ENCODE results near the gene MAMDC2.

Gene MAMDC2

DNA sequence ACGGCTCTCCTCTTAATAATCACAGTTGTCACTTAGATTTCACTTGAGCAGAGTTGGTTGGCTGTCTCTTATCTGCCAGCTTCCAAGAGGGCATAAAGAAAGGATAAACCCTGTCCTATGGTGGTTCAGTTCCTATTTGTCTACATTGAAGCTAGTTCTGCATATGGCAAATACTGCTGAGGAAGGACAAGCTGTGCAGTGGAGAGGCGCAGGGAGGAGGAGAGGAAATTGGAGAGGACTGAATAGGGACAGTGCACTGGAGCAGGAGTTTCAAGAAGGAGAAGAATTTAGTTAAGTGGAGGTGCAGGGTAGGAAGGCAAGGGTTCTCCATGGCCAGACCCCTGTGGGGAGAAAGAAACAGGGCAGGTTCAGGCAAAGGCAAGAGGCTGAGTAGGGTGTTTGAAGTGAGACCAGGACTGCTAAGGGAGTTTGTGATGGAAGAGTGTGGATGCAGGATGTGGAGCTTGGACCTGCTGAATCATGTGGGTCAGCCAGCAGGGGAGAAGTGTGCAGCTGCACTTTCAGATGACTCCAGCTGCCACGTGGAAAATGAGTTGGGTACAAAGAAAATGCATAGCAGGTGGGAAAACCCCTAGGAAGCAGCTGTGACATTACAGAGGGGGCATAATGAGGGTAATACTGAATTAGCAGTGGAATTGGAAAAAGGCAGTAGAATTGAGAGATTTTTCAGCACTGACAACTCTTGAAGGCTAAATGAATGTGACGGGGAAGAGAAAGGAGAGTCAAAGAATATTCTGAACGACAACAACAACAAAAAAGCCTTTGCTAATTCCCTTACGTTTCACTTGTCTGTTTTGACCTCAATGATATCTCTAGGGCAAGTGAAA, 66.8 kb downstream of the MAMDC2 start:
- no peak for DNase-seq

DNA sequence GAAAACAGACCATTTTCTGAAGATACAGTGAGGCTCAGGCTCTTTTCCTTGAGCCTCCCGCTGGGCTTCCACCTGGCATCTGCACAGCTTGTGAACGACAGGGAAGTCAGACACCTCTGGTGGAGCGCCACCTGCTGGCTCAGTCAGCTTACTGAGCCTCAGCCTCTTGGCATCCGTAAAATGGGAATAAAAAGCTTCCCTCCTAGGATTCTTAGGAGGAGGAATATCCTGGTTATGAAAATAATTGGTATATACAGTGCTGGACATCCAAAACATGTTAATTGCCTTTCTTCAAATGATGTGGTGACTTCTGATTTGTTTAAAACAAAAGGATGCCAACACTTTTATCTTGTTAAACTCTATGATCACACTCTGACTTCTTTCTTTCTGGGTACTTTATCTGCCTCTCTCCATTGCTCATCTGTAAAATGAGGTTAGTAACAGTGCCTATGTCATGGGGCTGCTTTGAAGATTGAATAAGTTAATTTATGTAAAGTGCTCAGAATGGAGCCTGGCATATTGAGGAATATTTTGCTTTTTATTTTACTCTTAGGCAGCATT, 67.5 kb downstream of the MAMDC2 start:
- DNase-seq, result peak; percentile 10 to 24 (median 19)

DNA sequence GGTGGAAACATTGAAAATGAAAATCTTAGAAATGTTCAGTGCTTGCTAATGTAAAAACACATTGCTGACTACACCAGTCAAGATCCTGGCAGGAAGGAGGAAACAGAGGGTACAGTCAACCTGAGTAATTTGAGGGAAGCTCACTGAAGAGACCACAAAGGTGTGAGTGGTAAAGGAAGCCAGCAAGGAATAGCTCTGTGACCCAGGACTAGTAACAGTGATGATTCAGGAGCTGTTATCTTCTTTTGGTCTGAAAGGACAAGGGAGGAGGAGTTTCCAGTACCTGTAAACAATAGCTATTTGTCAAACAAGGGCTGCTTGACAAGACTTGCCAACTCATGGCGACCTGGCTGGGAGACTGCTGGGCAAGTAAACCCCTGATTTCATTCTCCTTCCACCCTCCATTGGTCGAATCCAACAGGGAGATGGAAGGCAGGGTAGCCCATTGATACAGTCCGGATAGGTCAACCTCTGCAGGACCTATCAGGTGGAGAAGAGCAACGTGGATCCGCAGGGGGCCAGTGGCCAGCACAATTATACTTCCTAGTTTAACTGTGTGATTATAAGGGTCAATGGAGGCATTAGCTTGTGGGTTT, 68.1 kb downstream of the MAMDC2 start:
- no peak for DNase-seq

DNA sequence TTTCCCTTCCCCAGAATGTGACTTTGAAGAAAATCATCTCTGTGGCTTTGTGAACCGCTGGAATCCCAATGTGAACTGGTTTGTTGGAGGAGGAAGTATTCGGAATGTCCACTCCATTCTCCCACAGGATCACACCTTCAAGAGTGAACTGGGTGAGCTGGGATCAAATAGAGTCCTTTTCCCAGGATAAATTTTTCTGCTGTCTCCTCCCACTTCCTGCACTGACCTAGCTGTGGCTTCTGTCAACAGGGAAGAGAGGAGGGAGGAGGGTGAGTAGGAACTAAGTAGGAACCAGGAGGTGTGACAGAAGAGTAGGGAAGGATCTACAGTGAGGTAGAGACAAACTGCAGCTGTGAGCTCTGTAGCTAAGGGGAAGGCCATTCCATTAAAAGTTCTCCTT, 69.3 kb downstream of the MAMDC2 start:
- no peak for DNase-seq

DNA sequence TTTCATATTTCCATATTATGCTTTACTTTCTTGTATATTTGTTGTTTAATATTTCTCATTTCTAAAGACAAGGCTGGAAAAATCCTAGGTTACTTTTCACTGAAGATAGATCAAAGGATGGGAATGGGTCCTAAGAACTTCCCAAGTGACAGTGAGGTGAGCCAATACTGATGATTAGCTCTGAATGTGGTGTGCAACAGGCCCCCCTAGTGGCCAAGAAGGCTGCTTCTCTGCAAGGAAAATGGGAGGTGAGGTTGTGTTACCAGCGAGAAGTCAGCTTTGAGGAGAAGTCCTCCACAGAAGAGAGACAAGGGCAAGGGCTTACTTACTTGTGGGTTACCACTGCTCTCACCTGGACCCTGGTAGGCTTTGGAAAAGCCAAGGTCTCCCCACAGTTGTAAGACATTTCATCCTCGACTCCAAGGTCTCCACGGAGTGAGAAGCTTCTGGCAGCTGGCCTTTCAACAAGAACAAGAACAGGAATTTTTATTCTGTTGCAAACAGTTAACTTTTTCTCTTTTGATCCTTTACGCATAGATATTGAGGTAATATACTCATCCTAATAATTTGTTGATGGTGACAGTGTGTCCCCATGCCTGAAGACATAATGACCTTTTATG, 69.9 kb downstream of the MAMDC2 start:
- DNase-seq, result no peak

DNA sequence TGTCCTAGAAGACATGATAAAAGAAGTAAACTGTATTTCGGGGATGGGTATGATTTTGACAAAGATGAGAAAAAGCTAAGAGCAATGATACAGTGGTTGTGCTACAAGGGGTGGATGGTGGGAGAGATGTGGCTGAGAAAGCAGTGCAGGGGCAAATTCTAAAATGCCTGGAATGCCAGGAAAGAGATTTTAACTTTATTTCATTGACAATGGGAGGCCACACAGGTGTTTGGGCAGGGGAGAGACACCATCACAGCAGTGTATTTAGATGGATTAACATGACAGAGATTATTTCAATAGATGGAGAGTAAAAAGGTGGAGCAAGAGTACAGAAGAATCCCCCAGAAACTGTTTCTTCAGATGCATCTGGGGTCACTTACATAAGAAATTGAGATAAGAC, 71.2 kb downstream of the MAMDC2 start:
- DNase-seq, result no peak

DNA sequence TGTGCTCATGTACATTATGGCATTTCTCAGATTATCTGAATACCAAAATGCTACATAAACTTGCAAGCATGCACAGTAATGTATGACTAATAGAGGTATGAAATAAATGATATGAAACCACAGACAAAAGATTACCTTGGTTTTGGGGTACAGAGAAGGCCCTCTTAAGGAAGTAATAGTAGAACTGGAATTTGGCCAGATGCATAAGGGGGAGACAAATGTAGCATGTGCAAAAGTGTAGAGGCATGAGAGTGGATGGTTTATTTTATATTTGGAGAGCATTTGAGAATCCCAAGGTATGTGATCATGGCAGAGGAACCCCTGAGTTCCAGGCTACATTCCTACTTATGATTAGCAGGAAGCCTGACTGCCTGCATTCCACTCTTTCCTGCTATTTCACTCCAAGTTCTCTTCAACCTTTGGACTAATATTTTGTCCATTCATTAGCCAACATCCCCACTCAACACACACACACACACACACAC, 74.2 kb downstream of the MAMDC2 start:
- no peak for DNase-seq

DNA sequence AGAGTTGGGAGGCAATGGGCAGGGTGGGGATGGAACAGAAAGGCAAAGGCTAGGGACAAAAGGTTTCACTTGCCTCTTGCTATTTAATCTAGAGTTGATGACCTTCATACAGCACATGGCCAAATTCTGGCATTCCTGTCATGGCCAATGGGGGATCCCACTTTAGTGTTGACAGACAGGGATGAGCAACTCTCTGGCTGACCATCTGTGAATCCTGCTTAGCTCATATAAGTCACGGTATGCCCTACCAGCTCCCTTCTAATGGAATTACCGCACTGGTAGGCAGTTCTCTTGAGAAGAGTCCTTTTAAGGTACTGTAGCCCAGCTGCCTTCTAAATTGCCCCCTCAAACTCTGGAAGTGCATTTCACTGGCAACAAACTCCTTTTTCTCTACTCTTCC, 76.1 kb downstream of the MAMDC2 start:
- DNase-seq, result no peak

DNA sequence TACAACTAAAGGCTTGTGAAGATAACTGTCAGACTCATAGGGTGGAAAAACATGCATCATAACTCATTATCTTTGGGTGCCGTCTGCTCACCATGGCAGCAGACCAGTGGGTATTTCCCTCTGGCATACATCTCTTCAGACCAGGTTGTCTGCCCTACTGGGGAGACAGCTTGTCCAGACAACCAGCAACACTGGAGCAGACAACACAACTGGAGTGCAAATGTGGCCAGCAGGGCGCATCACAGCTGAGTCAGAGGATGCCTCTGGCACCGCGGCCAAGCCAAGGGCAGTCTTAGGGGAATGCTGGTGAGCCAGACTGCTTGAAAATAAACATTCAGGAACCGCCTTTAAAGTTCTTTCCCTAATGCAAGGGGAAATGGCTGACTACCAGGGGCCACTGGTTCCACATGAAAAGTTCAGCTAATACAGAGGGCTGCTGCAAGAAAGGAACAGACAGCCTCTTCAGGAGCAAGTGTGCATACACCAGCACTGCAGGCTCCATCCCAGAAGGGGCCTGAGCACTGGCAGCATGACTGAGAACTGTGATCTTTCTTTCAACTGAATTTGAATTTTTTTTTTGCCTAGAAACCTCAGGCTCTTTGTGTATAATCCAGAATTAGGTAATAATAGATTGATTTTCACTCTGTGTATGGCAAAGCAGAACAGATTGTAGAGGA, 77.3 kb downstream of the MAMDC2 start:
- no peak for DNase-seq

DNA sequence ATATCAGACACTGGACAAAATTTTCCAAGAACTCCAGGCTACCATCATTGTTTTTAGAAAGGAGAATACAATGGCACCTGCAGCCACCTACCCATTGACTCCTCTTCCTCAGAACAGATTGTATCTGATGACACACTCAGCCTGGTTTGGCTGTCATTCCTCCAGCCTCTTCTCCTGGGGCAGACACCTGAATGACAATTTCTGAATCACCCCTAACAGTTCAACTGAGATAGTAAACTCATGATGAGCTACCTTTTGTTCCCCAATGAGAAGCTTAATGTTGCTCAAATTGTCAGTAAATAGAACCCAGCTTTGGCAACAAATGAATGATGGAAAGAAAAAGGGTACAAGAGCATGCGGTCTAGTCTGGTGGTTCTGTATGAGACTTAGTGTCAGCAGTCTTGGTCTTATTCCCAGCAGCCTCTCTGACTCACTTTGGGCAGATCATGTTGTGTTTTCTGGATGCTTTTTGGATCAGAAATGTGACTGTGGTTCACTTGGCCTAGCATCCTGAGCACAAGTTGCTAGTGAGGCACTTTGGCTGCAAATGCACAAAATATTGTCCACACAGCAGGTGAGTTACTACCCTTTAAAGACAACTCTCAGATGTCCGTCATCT, 78.3 kb downstream of the MAMDC2 start:
- no peak for DNase-seq

DNA sequence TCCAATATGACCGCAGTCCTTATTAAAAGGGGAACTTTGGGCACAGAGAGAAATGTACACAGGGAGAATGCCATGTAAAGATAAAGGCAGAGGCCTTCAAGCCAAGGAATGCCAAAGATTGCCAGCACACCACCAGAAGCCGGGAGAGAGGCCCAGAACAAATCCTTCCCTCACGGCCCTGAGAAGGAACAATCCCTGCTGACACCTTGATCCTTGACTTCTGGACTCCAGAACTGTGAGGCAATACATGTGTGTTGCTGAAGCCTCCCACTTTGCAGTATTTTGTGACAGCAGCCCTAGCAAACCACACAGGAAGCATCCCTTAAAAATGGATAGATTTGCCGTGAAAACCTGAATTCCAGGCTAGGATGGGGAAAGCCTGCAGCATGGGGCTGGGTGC, 80.0 kb downstream of the MAMDC2 start:
- no peak for DNase-seq

DNA sequence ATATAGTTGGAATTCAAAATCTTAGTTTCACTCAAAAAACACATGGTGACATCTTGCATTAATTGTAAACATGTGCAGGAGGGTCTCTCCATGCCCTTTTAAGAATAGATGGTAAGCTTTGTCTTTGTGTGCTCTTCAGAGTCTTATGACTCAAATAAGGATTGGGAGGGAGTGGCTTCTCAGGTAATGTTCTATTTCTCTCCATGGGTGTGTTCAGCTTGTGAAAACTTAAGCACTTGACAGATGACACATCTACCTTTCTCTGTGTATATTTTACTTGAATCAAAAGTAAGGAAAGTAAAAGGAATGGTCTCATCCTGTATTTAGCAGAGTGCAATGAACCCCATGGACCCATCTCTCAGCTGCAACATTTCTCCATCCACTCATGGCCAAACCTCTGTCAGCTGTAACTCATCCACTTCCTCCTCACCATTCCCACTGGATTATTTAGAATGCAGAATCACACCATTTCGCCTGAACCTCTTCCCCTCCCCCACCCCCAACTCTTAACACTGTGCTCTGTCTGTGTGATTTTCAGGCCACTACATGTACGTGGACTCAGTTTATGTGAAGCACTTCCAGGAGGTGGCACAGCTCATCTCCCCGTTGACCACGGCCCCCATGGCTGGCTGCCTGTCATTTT, 82.1 kb downstream of the MAMDC2 start:
- DNase-seq, result no peak

DNA sequence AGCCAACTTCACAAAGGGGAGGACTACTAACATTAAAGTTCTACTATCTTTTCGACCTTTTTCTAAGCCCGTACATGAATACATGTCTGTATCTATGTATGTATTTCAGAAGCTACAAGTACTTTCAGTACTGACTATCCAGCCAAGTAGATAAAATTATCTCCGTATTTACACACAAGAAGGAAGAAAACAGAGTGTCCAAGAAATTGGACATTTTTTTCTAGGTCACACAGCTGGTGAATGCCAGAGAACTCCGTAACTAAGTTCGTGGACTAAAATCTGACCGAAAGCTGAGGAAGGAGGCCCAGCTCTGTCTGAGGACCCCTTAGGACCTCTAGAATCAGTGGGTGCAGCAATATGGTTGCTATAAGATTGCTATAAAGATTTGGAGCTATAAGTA, 83.4 kb downstream of the MAMDC2 start:
- DNase-seq, result no peak

DNA sequence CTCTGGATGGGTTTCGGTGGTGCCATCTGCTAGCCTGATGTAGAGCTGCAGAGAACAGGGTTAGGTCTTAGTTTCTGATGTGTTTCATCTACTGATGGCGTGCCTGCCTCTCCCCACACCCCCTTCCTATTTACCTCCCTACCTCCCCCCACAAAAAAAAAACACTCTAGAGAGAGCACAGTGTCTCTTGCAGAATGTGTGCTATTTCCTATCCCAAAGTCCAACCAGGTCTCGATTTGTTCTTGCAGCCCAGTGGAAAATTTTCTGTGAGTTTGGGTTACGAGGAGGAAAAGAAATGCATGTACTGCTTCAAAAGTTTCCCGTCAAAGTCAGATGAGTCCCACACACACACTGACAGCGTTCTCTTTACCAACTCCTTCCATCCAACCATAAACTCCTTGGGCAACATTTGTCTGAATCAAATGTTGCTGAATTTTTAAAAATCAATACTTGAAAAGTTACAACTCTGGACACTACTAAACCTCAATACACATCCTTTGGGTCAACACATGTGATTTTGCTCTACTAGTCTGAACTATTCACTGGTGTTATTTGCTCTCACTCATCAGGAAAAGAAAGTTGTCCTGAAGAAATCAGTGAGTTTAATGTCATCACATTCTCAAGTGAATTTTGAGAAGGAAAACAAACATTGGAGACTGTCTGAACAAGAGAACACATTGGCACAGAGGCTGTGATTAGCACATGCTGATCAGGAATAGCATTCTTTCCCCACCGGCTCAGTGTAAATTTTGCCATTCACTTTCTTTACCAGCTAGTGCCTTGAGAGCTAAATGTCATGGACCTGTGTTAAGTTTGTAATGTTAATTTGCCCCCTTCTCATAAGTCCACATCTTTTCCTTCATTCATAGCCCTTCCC, 84.1 kb downstream of the MAMDC2 start:
- no peak for DNase-seq

DNA sequence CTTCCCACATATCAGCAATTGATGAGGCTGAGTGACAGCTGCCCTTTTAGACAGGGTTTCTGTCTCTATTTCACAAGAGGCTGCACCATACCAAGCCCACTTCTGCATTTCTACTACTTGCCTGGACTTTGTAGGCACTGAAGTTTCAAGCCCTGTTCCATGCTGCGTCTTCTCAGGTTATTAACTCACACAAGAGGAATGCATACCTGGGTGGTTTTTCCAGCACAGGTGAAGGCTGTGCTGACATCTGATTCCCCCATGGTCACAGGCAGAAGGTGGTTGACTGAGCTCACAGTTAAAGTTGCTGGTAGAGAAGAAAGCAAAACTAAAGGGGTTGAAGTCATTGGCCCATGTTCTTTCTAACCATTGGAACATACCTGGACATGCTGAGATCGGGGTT, 86.6 kb downstream of the MAMDC2 start:
- no peak for DNase-seq

DNA sequence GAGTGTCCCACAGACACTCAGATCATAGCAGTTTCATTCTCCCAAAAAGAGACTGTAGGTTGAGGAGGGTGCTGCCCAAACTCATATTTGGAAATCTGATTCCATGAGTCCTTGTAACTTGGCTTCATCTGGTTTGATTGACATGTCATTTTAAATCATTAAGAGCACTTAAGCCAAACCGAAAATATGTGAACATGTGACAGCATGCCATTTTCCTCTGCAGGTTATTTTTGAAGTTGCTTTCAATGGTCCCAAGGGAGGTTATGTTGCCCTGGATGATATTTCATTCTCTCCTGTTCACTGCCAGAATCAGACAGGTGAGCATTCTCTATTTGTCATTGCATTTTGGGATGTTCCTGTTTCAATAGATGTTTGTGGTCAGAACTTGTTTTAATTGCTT, 87.6 kb downstream of the MAMDC2 start:
- DNase-seq, result no peak

DNA sequence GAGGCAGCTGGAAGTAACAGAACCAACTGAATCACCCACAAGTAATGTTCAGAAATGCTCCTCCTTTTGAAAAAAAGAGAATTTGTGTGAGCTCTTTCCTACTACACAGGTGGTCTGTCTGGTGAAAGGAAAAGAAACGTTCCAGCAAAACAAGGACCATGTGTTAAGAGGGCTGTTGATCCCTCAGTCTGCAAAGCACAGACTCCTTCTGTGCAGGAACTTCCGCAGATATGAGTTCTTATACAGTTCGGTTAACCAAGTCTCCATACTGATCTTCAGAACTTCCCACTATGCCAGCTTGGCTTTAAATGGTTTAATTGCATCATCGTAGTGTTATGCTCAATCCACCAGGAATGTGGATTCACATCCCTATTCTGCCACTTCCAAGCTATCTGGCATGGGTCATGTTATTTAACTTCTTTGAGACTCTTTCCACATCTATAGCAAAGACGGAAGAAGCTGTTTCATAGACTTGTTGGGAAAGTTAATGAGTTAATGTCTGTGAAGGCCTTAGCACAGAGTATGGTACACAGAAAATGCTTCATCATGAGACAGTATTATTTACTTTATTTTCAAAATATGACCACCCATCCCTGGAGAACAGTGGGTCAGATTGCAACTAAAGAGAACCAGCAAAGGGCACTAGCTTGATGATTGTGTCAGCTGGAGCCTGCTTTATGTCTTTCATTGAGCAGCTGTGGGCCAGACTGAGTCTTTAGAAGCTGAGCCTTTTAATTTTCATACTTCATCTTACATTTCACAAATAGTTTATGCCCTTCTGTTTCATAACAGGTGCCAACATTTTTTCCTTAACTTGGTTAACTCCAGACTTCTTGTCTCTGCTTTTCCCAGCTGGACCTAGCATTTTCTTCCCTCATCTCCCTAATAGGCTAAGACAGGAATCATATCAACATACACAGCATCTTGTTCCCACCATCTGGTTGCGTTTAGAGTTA, 89.9 kb downstream of the MAMDC2 start:
- no peak for DNase-seq

DNA sequence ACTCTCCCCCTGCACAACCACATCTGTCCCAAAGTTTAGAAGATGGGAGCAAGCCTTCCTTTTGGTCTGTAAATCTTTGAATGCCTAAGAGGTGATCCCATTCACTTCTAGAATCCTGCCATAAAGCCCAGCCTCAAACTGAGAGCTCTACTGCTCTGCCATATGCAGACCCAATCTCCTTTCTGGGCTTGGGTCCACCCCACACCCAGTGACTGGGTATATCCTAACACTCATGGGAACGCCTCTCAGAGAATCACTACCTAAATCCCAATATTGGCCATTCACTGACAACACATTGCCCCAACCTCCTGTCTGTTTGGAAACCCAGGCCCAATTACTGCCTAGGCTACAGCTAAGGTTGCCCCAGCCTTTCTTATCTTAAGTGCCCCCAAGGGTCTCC, 90.7 kb downstream of the MAMDC2 start:
- DNase-seq, result no peak

DNA sequence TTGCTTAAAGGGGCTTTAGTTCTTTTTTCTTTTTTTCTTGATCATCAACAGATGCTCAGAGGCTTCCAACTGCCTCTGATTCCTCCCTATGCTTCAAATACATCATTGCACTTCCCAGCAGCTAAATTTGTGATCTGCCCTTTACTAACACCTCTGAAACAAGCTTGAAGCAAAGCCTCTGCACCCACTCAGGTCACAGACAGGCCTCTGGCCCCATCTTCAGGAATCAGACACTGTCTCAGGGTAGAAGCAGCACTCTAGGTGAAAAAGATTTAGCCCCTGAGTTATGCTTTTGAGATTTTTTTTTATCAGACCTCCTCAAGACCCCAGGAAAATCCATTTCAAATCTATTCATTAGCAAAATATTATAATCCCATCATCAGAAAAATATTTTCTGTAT, 91.5 kb downstream of the MAMDC2 start:
- no peak for DNase-seq

DNA sequence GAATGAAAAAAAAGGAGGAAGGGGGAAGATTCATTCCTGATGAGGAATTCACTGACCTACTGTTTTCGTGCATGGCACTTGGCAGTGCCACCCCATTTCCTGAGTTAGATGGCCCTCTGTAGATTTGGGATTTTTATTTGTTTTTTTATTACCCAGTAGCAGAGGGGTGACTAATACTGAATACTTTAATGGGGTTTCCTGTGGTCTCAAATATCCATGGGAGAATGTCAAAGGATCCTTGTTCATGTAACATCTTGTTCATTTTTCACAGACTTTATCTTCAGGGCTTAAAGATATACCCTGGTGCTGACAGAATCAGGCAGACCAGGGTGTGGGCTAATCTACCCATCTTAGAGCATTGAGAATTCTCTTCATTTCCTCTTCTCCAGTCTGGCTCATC, 93.0 kb downstream of the MAMDC2 start:
- no peak for DNase-seq

Data from activated CD4-positive, CD25-positive, alpha-beta regulatory T cell (primary cell).